HG03558 (cell line): ENCODE measurements around the gene FNDC3B.

ENCODE experiments used
- ATAC-seq: cut with Tn5 transposase; IDR thresholded peaks from one replicate; pipeline ENCODE4 v1.9.1; 2021; ENCODE audit warnings: moderate number of reproducible peaks; ENCODE audit not compliant: unreplicated experiment; ENCODE audit errors: extremely low read depth

Gene FNDC3B

GRCh38 chr3:172290457-172290856, 251.1 kb downstream of the FNDC3B start:
- no peak for ATAC-seq

DNA sequence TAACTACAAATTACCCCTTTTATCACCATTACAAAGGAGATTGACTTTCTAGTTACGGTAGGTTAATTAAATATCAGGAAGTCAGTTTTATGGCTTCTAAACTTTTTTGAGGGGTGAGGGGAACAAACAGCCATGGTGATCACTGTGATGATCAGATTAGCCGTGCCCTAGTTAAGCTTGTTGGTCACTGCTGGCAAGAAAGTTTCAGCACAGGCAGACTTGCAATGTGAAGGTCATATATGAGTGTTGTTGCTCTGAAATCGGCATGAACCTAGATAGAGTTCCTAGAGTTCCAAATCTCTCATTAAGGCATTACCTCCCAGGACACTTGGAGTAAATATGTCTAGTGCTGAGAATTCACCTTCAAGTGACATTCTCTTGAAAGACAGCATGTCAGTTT, 252.3 kb downstream of the FNDC3B start:
- ATAC-seq, result no peak

- no peak for ATAC-seq
Measured at GRCh38 chr3:172292422-172292821, 253.0 kb downstream of the FNDC3B start.

DNA sequence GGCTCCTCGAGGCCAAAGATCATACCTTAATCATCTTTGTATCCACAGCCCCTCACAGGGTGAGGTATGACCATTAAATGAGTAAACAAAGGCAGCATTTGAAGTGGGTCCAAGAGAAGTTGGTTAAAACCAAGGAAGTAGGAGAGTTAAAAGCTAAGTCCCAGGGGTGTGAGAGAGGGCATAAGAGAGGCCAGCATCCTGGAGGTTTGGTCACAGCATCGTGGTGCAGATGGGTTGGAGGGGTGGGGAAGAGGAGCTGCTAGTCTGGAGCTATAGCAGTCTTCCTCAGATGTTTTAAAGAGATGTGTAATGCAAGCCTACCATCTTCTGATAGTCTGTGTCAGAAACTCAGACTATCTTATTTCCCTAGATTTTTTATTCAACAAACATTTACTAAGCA, 253.7 kb downstream of the FNDC3B start:
- no peak for ATAC-seq

- ATAC-seq, result no peak
Measured at GRCh38 chr3:172294223-172294806, 254.9 kb downstream of the FNDC3B start.

DNA sequence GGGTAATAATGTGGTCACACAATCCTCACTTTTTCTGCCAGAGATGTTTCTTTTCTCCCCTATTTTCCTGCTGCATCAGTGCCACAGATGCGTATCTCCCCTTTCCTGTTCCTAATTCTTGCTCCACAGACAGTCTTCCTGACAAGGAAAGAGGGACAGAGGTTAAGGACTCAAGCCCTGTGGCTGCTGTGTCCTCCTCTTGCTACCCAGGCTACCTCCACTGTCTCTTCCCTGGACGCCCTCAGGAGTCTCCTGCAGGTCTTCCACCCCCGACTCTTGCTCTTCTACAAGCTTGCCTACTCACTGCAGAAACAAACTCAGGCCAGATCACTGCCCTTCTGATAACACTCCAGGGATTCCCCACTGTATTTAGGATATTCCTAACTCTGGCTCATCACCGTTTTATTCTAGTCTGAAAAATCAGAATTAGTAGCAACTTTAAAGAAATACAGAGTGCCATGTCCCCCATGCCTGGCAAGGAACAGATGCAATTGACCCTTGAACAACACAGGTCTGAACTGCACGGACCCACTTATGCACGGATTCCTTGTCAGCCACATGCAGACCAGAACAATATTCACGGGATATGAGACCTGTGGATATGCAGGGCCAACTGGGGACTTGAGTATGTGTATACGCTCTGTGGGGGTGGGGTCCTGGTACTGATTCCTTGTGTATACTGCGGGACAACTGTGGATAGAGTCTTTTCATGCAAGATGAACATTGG, 257.0 kb downstream of the FNDC3B start:
- no peak for ATAC-seq

DNA sequence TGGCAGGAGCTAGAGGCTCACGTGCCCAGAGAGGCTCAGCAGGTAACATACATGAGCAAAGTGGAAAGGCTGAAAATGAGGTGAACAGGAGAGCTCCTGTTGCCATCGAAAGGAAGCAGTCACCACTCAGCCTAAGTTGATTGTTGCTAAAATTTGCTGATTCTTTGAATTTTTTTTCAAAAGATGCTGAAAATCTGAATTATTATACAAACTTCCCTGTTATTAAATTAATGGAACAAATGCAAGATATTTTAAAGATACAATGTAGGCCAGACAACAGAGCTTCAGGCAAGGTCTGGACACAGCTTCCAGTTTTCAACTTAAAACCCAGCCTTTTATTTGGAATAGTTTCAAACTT, 257.6 kb downstream of the FNDC3B start:
- no peak for ATAC-seq

DNA sequence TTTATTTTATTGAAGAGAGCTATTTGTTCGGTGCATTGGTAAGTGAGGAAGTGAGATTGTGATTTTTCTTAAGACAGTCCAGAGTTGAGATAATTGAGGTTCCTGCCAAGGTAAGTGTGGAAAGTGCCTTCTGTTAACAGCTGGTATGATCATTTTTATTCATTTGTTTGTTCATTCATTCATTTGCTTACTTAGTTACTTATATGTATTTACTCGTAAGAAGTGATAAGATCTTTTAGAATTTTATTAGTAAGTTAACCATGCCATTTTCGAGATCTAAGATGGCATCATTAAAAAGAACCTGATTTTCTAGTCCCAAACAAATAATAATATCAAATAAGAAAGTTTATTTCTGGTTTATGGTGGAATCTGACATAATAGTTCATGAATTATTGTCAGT, 258.9 kb downstream of the FNDC3B start:
- no peak for ATAC-seq

DNA sequence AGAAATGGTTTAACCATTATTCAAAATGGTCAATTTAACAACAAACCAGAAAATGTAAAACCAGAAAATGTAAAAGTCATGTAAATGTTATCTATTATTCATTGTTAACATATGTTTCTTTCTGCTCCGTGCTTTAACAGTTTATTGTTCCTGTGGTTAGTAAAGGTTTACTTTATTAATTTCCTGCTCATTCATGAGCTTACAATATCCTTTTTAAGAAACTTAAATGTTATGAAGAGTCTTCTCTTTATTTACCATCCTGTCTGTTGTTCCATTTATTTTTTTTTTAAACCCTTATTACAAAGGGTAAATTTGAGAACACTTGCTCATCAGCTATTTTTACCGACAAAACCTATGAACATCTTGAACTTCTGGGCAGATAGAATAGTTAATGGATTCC, 260.8 kb downstream of the FNDC3B start:
- no peak for ATAC-seq

DNA sequence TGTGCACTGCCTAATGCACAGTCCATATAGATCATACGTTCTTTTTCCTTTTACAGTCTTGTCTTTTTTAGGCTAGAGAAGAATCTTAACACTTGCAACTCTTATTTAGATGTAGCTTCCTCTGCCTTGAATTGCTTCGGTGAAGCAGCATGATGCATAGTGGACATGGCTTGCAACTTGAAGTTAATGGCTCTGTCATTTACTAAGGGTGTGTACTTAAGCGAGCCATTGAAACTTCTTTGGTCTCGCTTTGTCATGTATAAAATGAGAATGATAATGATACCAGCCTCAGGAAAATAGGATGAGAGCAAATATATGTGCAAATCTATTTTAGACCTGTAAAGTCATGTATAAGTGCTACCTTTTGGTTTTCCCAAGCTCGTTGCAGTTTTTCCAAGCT, 261.5 kb downstream of the FNDC3B start:
- no peak for ATAC-seq

DNA sequence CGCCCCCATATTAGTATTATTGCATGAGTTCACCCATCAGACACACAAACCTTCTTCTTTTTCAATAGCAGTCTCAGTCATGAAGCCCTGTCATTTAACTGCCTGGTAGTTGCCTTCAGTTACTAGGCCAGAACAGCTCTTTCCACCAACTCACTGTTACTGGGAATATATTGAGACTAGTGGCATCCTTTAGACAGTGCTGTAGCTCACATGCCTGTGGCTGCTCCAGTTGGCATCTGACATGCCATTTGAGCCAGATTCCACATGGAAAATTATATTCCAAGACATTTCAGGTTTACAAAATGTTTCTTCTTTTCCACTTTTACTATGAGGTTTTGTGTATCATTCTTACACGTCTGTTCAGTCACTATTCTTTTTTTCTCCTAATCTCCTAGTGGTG, 262.8 kb downstream of the FNDC3B start:
- ATAC-seq, result no peak

GRCh38 chr3:172303181-172303580, 263.8 kb downstream of the FNDC3B start:
- no peak for ATAC-seq

DNA sequence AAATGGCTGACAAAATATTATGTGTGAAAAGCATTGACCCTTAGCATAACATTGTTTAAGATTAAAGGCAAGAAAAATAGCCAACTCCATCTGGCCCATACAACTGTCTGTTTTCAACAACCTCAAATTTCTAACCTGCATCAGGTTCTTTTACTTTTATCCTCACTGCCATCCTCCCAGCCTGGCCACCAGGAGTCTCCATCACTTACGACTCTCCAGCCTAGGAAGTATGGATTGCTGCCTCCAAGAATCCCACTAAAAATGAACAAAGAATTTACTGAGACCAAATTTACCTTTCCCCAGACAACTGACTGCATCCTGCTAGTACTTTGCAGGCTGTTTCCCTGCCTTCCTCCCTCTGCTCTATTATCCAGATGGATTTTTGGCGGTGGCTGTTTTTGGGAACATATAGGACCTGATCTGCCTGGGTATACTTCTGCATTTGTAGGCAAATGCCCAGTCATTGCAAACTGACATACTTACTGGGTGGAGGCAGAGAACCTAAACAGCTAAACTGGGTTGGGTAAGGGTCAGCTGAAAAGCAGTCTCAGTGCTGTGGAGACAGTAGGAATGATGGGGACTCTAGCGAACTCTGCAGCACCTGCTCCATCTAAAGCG, 264.7 kb downstream of the FNDC3B start:
- no peak for ATAC-seq

GRCh38 chr3:172305552-172305951, 266.2 kb downstream of the FNDC3B start:
- no peak for ATAC-seq

DNA sequence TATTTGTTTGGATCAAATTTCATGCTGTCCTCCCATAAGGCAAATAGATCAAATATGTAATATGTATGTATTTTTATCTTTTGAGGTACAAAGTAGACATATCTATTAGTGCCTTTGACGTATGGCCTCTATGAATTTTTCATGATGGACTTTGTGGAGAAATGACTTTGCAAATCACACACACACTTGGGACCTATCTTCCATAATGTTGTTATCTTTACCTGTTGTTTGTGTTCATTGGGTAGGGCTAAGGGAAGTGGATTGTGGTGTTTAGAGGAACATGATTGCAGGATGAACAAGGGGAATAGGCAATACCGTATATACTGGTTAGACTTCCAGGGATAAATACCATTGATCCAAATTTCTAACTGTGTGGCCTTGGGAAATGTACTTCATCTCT, 266.6 kb downstream of the FNDC3B start:
- no peak for ATAC-seq

DNA sequence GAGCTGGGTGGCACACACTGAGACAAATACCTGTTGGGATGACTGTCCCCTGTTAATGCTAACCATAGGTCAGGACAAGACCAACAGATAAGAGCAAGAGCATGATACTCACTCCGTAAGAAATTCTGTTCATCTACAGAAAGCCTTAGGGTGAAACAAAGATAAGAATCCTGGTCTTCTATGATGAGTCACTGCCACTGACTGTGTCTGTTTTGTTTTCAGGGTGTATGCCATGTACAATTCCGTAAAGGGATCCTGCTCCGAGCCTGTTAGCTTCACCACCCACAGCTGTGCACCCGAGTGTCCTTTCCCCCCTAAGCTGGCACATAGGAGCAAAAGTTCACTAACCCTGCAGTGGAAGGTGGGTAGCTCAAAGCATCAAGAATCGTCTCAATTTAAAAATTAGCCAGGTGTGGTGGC, 267.8 kb downstream of the FNDC3B start:
- ATAC-seq, result no peak

GRCh38 chr3:172309059-172309458, 269.7 kb downstream of the FNDC3B start:
- ATAC-seq, result no peak

DNA sequence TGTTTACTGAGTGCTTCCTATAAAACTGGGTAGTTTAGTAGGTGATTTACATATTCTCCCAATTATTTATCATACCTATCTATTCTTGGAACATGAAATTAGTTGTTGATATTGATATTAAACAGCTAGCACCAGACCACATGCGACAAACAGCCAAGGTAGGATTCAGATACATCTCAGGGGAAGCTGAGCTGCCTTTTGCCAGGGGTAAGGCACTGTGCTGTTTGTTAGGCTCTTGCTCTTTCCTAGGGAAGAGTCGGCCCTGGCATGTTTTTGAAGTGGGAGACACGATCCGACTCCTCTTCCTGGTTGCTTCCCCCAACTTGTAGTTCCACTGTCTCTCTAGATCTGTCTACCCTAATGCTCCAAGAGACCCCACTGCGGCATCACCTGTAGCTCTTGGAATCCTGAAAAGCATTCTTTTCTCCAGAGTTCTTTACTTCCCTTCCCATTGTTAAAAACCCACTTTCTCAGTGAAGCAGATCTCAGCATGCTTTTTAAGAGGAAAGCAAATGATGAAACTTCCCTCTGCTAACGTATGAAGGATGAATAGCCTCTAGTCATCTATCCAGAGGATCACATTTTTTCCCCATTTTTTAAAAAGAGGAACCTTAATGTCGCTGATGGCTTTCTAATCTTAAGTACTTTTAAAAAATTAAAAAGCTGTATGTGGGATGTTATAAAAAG, 270.5 kb downstream of the FNDC3B start:
- ATAC-seq, result no peak

GRCh38 chr3:172310428-172310760, 271.0 kb downstream of the FNDC3B start:
- no peak for ATAC-seq

- ATAC-seq, result no peak
Measured at GRCh38 chr3:172311217-172311616, 271.8 kb downstream of the FNDC3B start.

- no peak for ATAC-seq
Measured at GRCh38 chr3:172312001-172312400, 272.6 kb downstream of the FNDC3B start.
